Epithelial cell of proximal tubule (primary cell): Measurements from ENCODE around the gene METRNL. TPM values are rescaled to one million over a fixed set of nuclear protein-coding genes. Genes with fewer than 3 reads are reported as not detected.
"Not testable (repeated sequence)": the region's sequence is repeated elsewhere in the genome, so short reads cannot be mapped to it uniquely, and the experiment has no call there.

Experiments
- DNase-seq: peaks from one replicate; pipeline ENCODE4 v3.0.0-alpha.2; 2011; ENCODE audit warnings: low read depth
- H3K4me3 ChIP-seq: 2 replicates; pipeline ENCODE4 v1.5.1; 2011; ENCODE audit warnings: low read depth, mild to moderate bottlenecking, low read length
- CTCF ChIP-seq: conservative IDR thresholded peaks from 2 replicates; pipeline ENCODE4 v1.5.1; 2012; ENCODE audit warnings: low read depth, mild to moderate bottlenecking, low read length
- total RNA-seq: library from RNA; depleted of rRNA; stranded (reverse); fragments of >200 nt; gene quantifications from 2 replicates; pipeline ENCODE4 v1.2.3, GENCODE V29; 2015

METRNL gene
- total RNA-seq, 1 donor from 2014 or later, result 11.9 TPM

- H3K4me3 ChIP-seq, result no peak overlapping the region
- TF ChIP-seq CTCF, result no peak
- DNase-seq, result no peak
Measured at GRCh38 chr17:83064021-83064731, 15.2 kb upstream of the METRNL start.

GRCh38 chr17:83064732-83065659 lies 14.4 kb upstream of the METRNL start:
- no peak overlapping the region for H3K4me3 ChIP-seq
- no peak for DNase-seq

GRCh38 chr17:83065660-83066542 lies 13.5 kb upstream of the METRNL start:
- no peak for DNase-seq
- TF ChIP-seq CTCF, result no peak
- no peak overlapping the region for H3K4me3 ChIP-seq

More at GRCh38 chr17:83064732-83065659, 14.4 kb upstream of the METRNL start:
- no peak for TF ChIP-seq CTCF

- DNase-seq, H3K4me3 ChIP-seq: not testable (repeated sequence)
Measured at GRCh38 chr17:83066543-83066890, 12.9 kb upstream of the METRNL start.

GRCh38 chr17:83067071-83067717 lies 12.2 kb upstream of the METRNL start:
- H3K4me3 ChIP-seq, result no peak overlapping the region
- no peak for TF ChIP-seq CTCF
- no peak for DNase-seq

GRCh38 chr17:83067718-83068261 lies 11.6 kb upstream of the METRNL start:
- no peak for DNase-seq
- no peak overlapping the region for H3K4me3 ChIP-seq
- TF ChIP-seq CTCF, result no peak
